ENCODE results near the gene TMPRSS11A. TPM values are rescaled to one million over a fixed set of nuclear protein-coding genes. Genes with fewer than 3 reads are reported as not detected.

Gene TMPRSS11A
- total and polyA plus RNA-seq, 2 donors (not counting 3 experiments of a cell fraction or from before 2014, with no cell fraction given) = not detected

DNA sequence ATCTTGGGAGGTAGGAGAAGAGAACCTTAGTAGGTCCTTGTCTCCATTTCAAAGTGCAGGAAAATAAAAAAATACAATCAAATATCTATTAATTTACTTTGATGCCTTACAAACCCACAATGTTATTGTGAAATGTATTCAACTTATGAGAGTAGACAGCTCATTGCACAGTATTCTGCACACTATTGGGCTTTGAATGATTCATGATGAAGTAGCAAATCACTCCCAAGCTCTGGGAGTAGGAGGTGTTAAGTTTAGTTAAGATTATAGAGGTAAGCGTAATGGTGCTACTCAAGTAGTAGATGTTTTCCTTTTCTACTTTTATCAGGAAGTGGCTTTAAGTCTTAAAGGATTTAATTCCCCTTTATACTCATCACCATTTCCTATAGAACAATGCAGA, 32.8 kb upstream of the TMPRSS11A start:
- no peak overlapping the region for H3K27ac ChIP-seq (ENCODE audit: insufficient read depth, low read depth, low read length)
- H2AFZ ChIP-seq (ENCODE audit: low read depth, low read length) = no peak overlapping the region
- no peaks in the 10 kb centered on the region for H3K9me1 ChIP-seq (replicated peaks; ENCODE audit: control insufficient read depth, extremely low read depth, insufficient read depth, low read length)
- H3K4me2 ChIP-seq (ENCODE audit: insufficient read depth, low read length) = no peak overlapping the region
- DNase-seq (ENCODE audit: low read depth, low spot score) = no peak
- H3K27me3 ChIP-seq (ENCODE audit: control insufficient read depth in 2 of 2, insufficient read depth in 2 of 2, low read length in 2 of 2) = no peaks in the 10 kb centered on the region
- H3K36me3 ChIP-seq (ENCODE audit: control insufficient read depth in 2 of 2, extremely low read depth in 1 of 2, insufficient read depth in 2 of 2, low read length in 2 of 2) = no peaks in the 10 kb centered on the region
- BruUV-seq (replicated peaks) = no TSS peak
- TF ChIP-seq FOS (IDR thresholded peaks at IDR 0.05; ENCODE audit: borderline replicate concordance, insufficient read depth, low read length) = no peak
- TF ChIP-seq, protein P1, sequence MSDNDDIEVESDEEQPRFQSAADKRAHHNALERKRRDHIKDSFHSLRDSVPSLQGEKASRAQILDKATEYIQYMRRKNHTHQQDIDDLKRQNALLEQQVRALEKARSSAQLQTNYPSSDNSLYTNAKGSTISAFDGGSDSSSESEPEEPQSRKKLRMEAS (IDR thresholded peaks at IDR 0.05; ENCODE audit: insufficient read depth, insufficient read length) = no peak
- TF ChIP-seq MYC (IDR thresholded peaks at IDR 0.05; ENCODE audit: low read depth, low read length) = no peak
- no peak for TF ChIP-seq JUN (IDR thresholded peaks at IDR 0.05; ENCODE audit: borderline replicate concordance, insufficient read depth, insufficient read length, low read depth)
- TF ChIP-seq POLR2A (IDR thresholded peaks at IDR 0.05; ENCODE audit: low read depth, low read length) = no peak
- TF ChIP-seq, protein P2, sequence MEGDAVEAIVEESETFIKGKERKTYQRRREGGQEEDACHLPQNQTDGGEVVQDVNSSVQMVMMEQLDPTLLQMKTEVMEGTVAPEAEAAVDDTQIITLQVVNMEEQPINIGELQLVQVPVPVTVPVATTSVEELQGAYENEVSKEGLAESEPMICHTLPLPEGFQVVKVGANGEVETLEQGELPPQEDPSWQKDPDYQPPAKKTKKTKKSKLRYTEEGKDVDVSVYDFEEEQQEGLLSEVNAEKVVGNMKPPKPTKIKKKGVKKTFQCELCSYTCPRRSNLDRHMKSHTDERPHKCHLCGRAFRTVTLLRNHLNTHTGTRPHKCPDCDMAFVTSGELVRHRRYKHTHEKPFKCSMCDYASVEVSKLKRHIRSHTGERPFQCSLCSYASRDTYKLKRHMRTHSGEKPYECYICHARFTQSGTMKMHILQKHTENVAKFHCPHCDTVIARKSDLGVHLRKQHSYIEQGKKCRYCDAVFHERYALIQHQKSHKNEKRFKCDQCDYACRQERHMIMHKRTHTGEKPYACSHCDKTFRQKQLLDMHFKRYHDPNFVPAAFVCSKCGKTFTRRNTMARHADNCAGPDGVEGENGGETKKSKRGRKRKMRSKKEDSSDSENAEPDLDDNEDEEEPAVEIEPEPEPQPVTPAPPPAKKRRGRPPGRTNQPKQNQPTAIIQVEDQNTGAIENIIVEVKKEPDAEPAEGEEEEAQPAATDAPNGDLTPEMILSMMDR (IDR thresholded peaks at IDR 0.05; ENCODE audit: extremely low read depth in 1 of 2, insufficient read depth in 1 of 2, low read depth in 1 of 2, low read length in 2 of 2) = no peak
- no peaks in the 10 kb centered on the region for H3K4me1 ChIP-seq (ENCODE audit: control insufficient read depth, extremely low read depth, insufficient read depth, low read length)
- ChIA-PET POLR2A (no interaction called here), CTCF (no interaction called here)
- no peak overlapping the region for H3K4me3 ChIP-seq (replicated peaks in 1 of 3; ENCODE audit: insufficient read depth in 1 of 3, low read depth in 1 of 3, low read length in 3 of 3)
- dilution Hi-C loops (cut with MboI; ENCODE audit: extremely low pct_ligation_motif_present, low sequenced_read_pairs) = no loop called here
- H3K9ac ChIP-seq (replicated peaks; ENCODE audit: extremely low read depth, insufficient read depth, low read length) = no peak overlapping the region
- intact Hi-C loops (cut with micrococcal nuclease) = no loop called here
- FAIRE-seq = no peak
- H3K9me3 ChIP-seq (replicated peaks; ENCODE audit: control insufficient read depth, insufficient read depth, low read length) = no peaks in the 10 kb centered on the region
- no peaks in the 10 kb centered on the region for H3K79me2 ChIP-seq (ENCODE audit: control insufficient read depth, insufficient read depth, low read length)
- no peaks in the 10 kb centered on the region for H4K20me1 ChIP-seq (replicated peaks; ENCODE audit: control insufficient read depth, extremely low read depth, insufficient read depth, low read length)

DNA sequence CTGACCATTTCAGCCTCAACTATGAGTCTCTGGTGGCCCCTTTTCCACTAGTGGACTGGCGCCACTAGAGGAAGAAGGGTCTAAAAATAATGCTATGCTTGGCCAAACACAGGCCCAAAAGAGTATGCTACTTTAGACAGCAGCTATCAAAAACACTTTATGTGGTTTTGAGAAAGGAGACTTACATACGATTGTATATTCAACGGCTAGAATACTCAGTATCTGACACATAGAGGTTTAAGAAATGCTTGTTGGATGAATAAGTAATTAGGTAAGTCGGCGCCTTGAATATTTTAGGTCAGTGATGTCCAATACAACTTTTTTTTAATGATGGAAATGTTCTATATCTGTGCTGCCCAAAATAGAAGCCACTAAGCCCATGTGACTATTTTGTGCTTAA, 25.7 kb upstream of the TMPRSS11A start:
- BruUV-seq (replicated peaks) = no TSS peak
- dilution Hi-C loops (cut with MboI; ENCODE audit: extremely low pct_ligation_motif_present, low sequenced_read_pairs) = no loop called here
- H3K36me3 ChIP-seq (ENCODE audit: control insufficient read depth in 2 of 2, extremely low read depth in 1 of 2, insufficient read depth in 2 of 2, low read length in 2 of 2) = no peaks in the 10 kb centered on the region
- no peaks in the 10 kb centered on the region for H3K9me3 ChIP-seq (replicated peaks; ENCODE audit: control insufficient read depth, insufficient read depth, low read length)
- intact Hi-C loops (cut with micrococcal nuclease) = loop anchor here (1.0 to 5.0 kb wide), 3 partner anchors 117 to 388 kb away; no protein-coding TSS in a partner anchor
- H3K27ac ChIP-seq (ENCODE audit: insufficient read depth, low read depth, low read length) = no peak overlapping the region
- H3K4me2 ChIP-seq (ENCODE audit: insufficient read depth, low read length) = no peak overlapping the region
- no peaks in the 10 kb centered on the region for H3K4me1 ChIP-seq (ENCODE audit: control insufficient read depth, extremely low read depth, insufficient read depth, low read length)
- H4K20me1 ChIP-seq (replicated peaks; ENCODE audit: control insufficient read depth, extremely low read depth, insufficient read depth, low read length) = no peaks in the 10 kb centered on the region
- FAIRE-seq (no peak), DNase-seq (ENCODE audit: low read depth, low spot score) (no peak)
- no peak for TF ChIP-seq JUN (IDR thresholded peaks at IDR 0.05; ENCODE audit: borderline replicate concordance, insufficient read depth, insufficient read length, low read depth)
- no peak for TF ChIP-seq GATA2 (IDR thresholded peaks at IDR 0.05; ENCODE audit: insufficient read depth, insufficient read length, low read depth, low read length)
- no peak for TF ChIP-seq POLR2AphosphoS5 (IDR thresholded peaks at IDR 0.05; ENCODE audit: insufficient read depth, low read depth, low read length)
- TF ChIP-seq MYC (IDR thresholded peaks at IDR 0.05; ENCODE audit: low read depth, low read length) = no peak
- no peak for TF ChIP-seq FOS (IDR thresholded peaks at IDR 0.05; ENCODE audit: borderline replicate concordance, insufficient read depth, low read length)
- TF ChIP-seq, protein P1 (IDR thresholded peaks at IDR 0.05; ENCODE audit: insufficient read depth, insufficient read length) = no peak
- TF ChIP-seq POLR2A (IDR thresholded peaks at IDR 0.05; ENCODE audit: low read depth, low read length) = no peak
- no peak for TF ChIP-seq EZH2 (IDR thresholded peaks at IDR 0.05; ENCODE audit: borderline replicate concordance, low read depth, low read length, severe bottlenecking)
- TF ChIP-seq, protein P2 (IDR thresholded peaks at IDR 0.05; ENCODE audit: extremely low read depth in 1 of 2, insufficient read depth in 1 of 2, low read depth in 1 of 2, low read length in 2 of 2) = no peak
- ChIA-PET POLR2A (no interaction called here), CTCF (no interaction called here)
- H3K4me3 ChIP-seq (replicated peaks in 1 of 3; ENCODE audit: insufficient read depth in 1 of 3, low read depth in 1 of 3, low read length in 3 of 3) = no peak overlapping the region
- H3K9ac ChIP-seq (replicated peaks; ENCODE audit: extremely low read depth, insufficient read depth, low read length) = no peak overlapping the region
- no peaks in the 10 kb centered on the region for H3K9me1 ChIP-seq (replicated peaks; ENCODE audit: control insufficient read depth, extremely low read depth, insufficient read depth, low read length)
- H2AFZ ChIP-seq (ENCODE audit: low read depth, low read length) = no peak overlapping the region
- no peaks in the 10 kb centered on the region for H3K79me2 ChIP-seq (ENCODE audit: control insufficient read depth, insufficient read depth, low read length)
- no peaks in the 10 kb centered on the region for H3K27me3 ChIP-seq (ENCODE audit: control insufficient read depth in 2 of 2, insufficient read depth in 2 of 2, low read length in 2 of 2)

Data from endothelial cell of umbilical vein (primary cell).